WTC11 (cell line): ENCODE measurements around the gene ERG28. TPM values are rescaled to one million over a fixed set of nuclear protein-coding genes. Genes with fewer than 3 reads are reported as not detected.

Experiments used
- ATAC-seq: fragments of 200-7000 bp; cut with Tn5 transposase; 2 replicates; pipeline ENCODE4 v1.10.0; 2021; ENCODE audit warnings: mild to moderate bottlenecking, moderate library complexity
- CTCF ChIA-PET: fragments of 300-600 bp; sonication (Branson Sonifier 250); formaldehyde crosslinking; loops from one replicate; lab custom pipeline; 2021; ENCODE audit warnings: antibody characterized with exemption; lab: Charles Lee
- POLR2A ChIA-PET: fragments of 350-600 bp; sonication (Branson Sonifier 250); formaldehyde crosslinking; loops from one replicate; lab custom pipeline; 2021; ENCODE audit warnings: antibody characterized with exemption; lab: Charles Lee
- DNase-seq: peaks from one replicate; pipeline ENCODE4 v3.0.0; 2021; ENCODE audit warnings: low spot score
- H3K27ac Mint-ChIP-seq: 2 replicates; pipeline ENCODE4 v1.8.0; 2021; ENCODE audit warnings: mixed read lengths
- H3K27me3 Mint-ChIP-seq: 2 replicates; pipeline ENCODE4 v1.8.0; 2021; ENCODE audit warnings: low read depth, mild to moderate bottlenecking, moderate library complexity, mixed read lengths
- H3K36me3 Mint-ChIP-seq: 2 replicates; pipeline ENCODE4 v1.8.0; 2021; ENCODE audit warnings: mixed read lengths
- H3K4me1 Mint-ChIP-seq: 2 replicates; pipeline ENCODE4 v1.8.0; 2022; ENCODE audit warnings: mixed read lengths
- H3K4me3 Mint-ChIP-seq: 2 replicates; pipeline ENCODE4 v1.8.0; 2021; ENCODE audit warnings: mild to moderate bottlenecking, moderate library complexity, mixed read lengths
- H3K9me3 Mint-ChIP-seq: 2 replicates; pipeline ENCODE4 v1.8.0; 2021; ENCODE audit warnings: mixed read lengths
- ETV6 ChIP-seq: sonication (generic); formaldehyde crosslinking; IDR thresholded peaks from 2 replicates; pipeline ENCODE4 v1.8.1; 2022; ENCODE audit warnings: mild to moderate bottlenecking, missing genetic modification reagents
- FOXK1 ChIP-seq: sonication (generic); formaldehyde crosslinking; IDR thresholded peaks from 2 replicates; pipeline ENCODE4 v1.8.0; 2022; ENCODE audit warnings: mild to moderate bottlenecking, moderate library complexity, missing genetic modification reagents
- FOXP1 ChIP-seq: sonication (generic); formaldehyde crosslinking; IDR thresholded peaks from 2 replicates; pipeline ENCODE4 v1.8.0; 2022; ENCODE audit warnings: missing genetic modification reagents, mild to moderate bottlenecking, moderate library complexity, borderline replicate concordance
- IRF2 ChIP-seq: sonication (generic); formaldehyde crosslinking; IDR thresholded peaks from 2 replicates; pipeline ENCODE4 v1.8.0; 2022; ENCODE audit warnings: low read depth, missing genetic modification reagents, borderline replicate concordance
- JAZF1 ChIP-seq: fragments of 250-450 bp; sonication (Bioruptor Pico); IDR thresholded peaks from 2 replicates; pipeline ENCODE4 v1.9.0; 2021; ENCODE audit warnings: moderate library complexity, mild to moderate bottlenecking, inconsistent platforms
- NFYB ChIP-seq: sonication (generic); formaldehyde crosslinking; conservative IDR thresholded peaks from 2 replicates; pipeline ENCODE4 v1.8.0; 2022; ENCODE audit warnings: low read depth, missing genetic modification reagents
- PRRX2 ChIP-seq: fragments of 250-450 bp; sonication (Bioruptor Pico); IDR thresholded peaks from 2 replicates; pipeline ENCODE4 v1.8.0; 2021; ENCODE audit warnings: mild to moderate bottlenecking
- SOX15 ChIP-seq: fragments of 250-450 bp; sonication (Bioruptor Pico); IDR thresholded peaks from 2 replicates; pipeline ENCODE4 v1.9.0; 2021; ENCODE audit warnings: mild to moderate bottlenecking
- TCF7 ChIP-seq: sonication (generic); formaldehyde crosslinking; IDR thresholded peaks from 2 replicates; pipeline ENCODE4 v1.8.0; 2022; ENCODE audit warnings: mild to moderate bottlenecking, low read depth, missing genetic modification reagents, moderate library complexity
- TP53 ChIP-seq: sonication (generic); formaldehyde crosslinking; IDR thresholded peaks from 2 replicates; pipeline ENCODE4 v1.8.1; 2023; ENCODE audit warnings: mild to moderate bottlenecking, missing genetic modification reagents
- total RNA-seq: library from RNA; stranded (reverse); gene quantifications from 3 replicates; pipeline ENCODE4 v1.2.3, GENCODE V29; 2021
- TF ChIP-seq, protein P1 (sequence below): fragments of 250-450 bp; sonication (Bioruptor Pico); IDR thresholded peaks from 2 replicates; pipeline ENCODE4 v1.9.0; 2021; ENCODE audit warnings: mild to moderate bottlenecking
- TF ChIP-seq, protein P2 (sequence below): fragments of 250-450 bp; sonication (Bioruptor Pico); conservative IDR thresholded peaks from 2 replicates; pipeline ENCODE4 v1.9.0; 2021; ENCODE audit warnings: mild to moderate bottlenecking
- TF ChIP-seq, protein P3 (sequence below): sonication (generic); formaldehyde crosslinking; IDR thresholded peaks from 2 replicates; pipeline ENCODE4 v1.8.1; 2022; ENCODE audit warnings: mild to moderate bottlenecking, missing genetic modification reagents, moderate library complexity, borderline replicate concordance
- TF ChIP-seq, protein P4 (sequence below): sonication (generic); formaldehyde crosslinking; conservative IDR thresholded peaks from 2 replicates; pipeline ENCODE4 v1.8.1; 2022; ENCODE audit warnings: mild to moderate bottlenecking, missing genetic modification reagents
- TF ChIP-seq, protein P5 (sequence below): sonication (generic); formaldehyde crosslinking; IDR thresholded peaks from 2 replicates; pipeline ENCODE4 v1.8.1; 2023; ENCODE audit warnings: mild to moderate bottlenecking, missing genetic modification reagents, moderate library complexity
- TF ChIP-seq, protein P6 (sequence below): sonication (generic); formaldehyde crosslinking; IDR thresholded peaks from 2 replicates; pipeline ENCODE4 v1.8.0; 2022; ENCODE audit warnings: mild to moderate bottlenecking, missing genetic modification reagents
- TF ChIP-seq, protein P7 (sequence below): sonication (generic); formaldehyde crosslinking; IDR thresholded peaks from 2 replicates; pipeline ENCODE4 v1.8.1; 2022; ENCODE audit warnings: missing genetic modification reagents, borderline replicate concordance

ERG28 gene
- total RNA-seq, 1 experiment from 2014 or later: 27.9 TPM

DNA sequence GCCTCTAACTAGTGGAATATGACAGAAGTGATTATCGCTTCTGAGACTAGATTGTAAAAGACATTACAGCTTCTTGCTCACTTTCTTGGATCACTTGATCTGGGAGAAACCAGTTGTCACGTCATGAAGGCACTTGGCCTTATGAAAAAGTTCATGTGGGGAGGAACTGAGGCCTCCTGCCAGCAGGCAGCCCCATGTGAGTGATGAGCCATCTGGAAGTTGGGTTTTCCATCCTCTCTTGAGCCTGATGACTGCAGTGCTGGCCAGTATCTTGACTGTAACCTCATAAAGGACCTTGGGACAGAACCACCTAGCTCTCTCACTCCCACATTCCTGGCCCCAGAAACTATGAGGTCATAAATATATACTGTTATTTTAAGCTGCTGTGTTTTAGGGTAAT lies 28.3 kb upstream of the ERG28 start:
- DNase-seq (no peak), ATAC-seq (no peak)
- no peak overlapping the region for H3K27ac Mint-ChIP-seq
- TF ChIP-seq, protein P1, sequence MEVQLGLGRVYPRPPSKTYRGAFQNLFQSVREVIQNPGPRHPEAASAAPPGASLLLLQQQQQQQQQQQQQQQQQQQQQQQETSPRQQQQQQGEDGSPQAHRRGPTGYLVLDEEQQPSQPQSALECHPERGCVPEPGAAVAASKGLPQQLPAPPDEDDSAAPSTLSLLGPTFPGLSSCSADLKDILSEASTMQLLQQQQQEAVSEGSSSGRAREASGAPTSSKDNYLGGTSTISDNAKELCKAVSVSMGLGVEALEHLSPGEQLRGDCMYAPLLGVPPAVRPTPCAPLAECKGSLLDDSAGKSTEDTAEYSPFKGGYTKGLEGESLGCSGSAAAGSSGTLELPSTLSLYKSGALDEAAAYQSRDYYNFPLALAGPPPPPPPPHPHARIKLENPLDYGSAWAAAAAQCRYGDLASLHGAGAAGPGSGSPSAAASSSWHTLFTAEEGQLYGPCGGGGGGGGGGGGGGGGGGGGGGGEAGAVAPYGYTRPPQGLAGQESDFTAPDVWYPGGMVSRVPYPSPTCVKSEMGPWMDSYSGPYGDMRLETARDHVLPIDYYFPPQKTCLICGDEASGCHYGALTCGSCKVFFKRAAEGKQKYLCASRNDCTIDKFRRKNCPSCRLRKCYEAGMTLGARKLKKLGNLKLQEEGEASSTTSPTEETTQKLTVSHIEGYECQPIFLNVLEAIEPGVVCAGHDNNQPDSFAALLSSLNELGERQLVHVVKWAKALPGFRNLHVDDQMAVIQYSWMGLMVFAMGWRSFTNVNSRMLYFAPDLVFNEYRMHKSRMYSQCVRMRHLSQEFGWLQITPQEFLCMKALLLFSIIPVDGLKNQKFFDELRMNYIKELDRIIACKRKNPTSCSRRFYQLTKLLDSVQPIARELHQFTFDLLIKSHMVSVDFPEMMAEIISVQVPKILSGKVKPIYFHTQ (CRISPR knock-in tag): no peak
- TF ChIP-seq SOX15 (CRISPR knock-in tag): no peak
- TF ChIP-seq, protein P2, sequence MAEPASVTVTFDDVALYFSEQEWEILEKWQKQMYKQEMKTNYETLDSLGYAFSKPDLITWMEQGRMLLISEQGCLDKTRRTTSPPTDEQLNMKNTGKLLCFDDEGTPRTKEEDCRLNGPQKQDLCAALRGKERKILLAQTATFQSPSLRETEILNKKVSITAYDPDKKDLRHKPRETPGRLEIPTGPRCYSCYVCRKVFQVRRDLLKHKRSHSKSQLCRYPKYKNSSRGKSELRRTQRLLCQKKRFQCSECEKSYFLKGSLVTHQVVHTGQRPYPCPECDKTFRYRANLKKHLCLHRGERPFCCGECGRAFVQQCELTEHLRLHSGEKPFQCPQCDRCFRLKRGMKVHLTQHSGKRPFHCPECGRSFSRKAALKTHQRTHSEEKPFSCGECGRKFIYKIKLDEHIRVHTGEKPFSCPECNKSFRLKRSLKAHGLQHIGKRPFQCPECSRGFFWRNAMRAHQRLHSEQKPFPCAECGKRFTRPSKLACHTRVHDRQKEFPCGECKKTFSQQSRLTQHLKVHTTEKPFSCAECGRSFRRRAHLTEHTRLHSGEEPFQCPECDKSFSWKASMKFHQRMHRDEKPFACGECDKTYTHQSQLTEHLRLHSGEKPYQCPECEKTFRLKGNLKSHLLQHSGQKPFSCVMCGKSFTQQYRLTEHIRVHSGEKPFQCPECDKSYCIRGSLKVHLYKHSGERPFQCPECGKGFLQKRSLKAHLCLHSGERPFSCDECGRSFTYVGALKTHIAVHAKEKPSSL (CRISPR knock-in tag): no peak
- TF ChIP-seq, protein P3, sequence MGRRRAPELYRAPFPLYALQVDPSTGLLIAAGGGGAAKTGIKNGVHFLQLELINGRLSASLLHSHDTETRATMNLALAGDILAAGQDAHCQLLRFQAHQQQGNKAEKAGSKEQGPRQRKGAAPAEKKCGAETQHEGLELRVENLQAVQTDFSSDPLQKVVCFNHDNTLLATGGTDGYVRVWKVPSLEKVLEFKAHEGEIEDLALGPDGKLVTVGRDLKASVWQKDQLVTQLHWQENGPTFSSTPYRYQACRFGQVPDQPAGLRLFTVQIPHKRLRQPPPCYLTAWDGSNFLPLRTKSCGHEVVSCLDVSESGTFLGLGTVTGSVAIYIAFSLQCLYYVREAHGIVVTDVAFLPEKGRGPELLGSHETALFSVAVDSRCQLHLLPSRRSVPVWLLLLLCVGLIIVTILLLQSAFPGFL: no peak
- TF ChIP-seq, protein P4, sequence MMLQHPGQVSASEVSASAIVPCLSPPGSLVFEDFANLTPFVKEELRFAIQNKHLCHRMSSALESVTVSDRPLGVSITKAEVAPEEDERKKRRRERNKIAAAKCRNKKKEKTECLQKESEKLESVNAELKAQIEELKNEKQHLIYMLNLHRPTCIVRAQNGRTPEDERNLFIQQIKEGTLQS (CRISPR knock-in tag): no peak
- no peak for TF ChIP-seq TCF7 (CRISPR knock-in tag)
- no peak for TF ChIP-seq NFYB (CRISPR knock-in tag)
- no peak for TF ChIP-seq JAZF1 (CRISPR knock-in tag)
- no peak for TF ChIP-seq PRRX2
- TF ChIP-seq, protein P5, sequence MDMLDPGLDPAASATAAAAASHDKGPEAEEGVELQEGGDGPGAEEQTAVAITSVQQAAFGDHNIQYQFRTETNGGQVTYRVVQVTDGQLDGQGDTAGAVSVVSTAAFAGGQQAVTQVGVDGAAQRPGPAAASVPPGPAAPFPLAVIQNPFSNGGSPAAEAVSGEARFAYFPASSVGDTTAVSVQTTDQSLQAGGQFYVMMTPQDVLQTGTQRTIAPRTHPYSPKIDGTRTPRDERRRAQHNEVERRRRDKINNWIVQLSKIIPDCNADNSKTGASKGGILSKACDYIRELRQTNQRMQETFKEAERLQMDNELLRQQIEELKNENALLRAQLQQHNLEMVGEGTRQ: no peak
- H3K36me3 Mint-ChIP-seq: peaks cover 43% of the 10 kb centered on the region
- H3K4me3 Mint-ChIP-seq: no peak overlapping the region
- H3K9me3 Mint-ChIP-seq: peaks cover 8% of the 10 kb centered on the region
- H3K4me1 Mint-ChIP-seq: no peaks in the 10 kb centered on the region
- ChIA-PET POLR2A (no interaction called here), CTCF (interaction anchor here (1.1 kb wide), 1 partner anchor 170 kb away, joined by 3 read pairs; no protein-coding TSS in a partner anchor)
- H3K27me3 Mint-ChIP-seq: no peaks in the 10 kb centered on the region

DNA sequence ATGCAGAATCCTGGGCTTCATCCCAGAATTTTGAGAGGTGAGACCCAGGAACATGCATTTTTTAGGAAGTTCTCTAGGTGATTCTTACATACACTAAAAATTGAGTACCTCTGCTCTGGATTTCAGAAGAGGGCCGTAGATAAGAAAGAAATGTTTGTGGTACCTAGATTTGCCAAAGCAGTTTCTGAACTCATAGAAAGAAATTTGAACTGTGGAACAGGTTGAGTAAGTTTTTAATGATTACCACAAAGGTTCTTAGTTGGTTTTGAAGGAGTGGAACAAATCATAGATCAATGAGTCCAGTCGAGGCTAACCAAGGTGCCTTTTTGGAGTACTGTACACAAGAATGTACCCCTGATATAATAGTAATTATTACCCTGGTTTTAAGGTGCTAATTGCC lies 25.2 kb upstream of the ERG28 start:
- no peaks in the 10 kb centered on the region for H3K4me1 Mint-ChIP-seq
- no peak for ATAC-seq
- H3K36me3 Mint-ChIP-seq: peaks cover 38% of the 10 kb centered on the region
- H3K4me3 Mint-ChIP-seq: no peak overlapping the region
- CTCF ChIA-PET: interaction anchor here (1.5 kb wide), 1 partner anchor 23 kb away, joined by 5 read pairs; no protein-coding TSS in a partner anchor
- POLR2A ChIA-PET: no interaction called here
- TF ChIP-seq, protein P6, sequence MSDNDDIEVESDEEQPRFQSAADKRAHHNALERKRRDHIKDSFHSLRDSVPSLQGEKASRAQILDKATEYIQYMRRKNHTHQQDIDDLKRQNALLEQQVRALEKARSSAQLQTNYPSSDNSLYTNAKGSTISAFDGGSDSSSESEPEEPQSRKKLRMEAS (CRISPR knock-in tag): no peak
- TF ChIP-seq IRF2 (CRISPR knock-in tag) (no peak), FOXK1 (CRISPR knock-in tag) (no peak), PRRX2 (no peak), TP53 (CRISPR knock-in tag) (no peak), ETV6 (CRISPR knock-in tag) (no peak), FOXP1 (no peak), TCF7 (CRISPR knock-in tag) (no peak)
- TF ChIP-seq, protein P7, sequence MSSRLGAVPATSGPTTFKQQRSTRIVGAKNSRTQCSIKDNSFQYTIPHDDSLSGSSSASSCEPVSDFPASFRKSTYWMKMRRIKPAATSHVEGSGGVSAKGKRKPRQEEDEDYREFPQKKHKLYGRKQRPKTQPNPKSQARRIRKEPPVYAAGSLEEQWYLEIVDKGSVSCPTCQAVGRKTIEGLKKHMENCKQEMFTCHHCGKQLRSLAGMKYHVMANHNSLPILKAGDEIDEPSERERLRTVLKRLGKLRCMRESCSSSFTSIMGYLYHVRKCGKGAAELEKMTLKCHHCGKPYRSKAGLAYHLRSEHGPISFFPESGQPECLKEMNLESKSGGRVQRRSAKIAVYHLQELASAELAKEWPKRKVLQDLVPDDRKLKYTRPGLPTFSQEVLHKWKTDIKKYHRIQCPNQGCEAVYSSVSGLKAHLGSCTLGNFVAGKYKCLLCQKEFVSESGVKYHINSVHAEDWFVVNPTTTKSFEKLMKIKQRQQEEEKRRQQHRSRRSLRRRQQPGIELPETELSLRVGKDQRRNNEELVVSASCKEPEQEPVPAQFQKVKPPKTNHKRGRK (CRISPR knock-in tag): no peak
- H3K9me3 Mint-ChIP-seq: no peaks in the 10 kb centered on the region
- no peak overlapping the region for H3K27ac Mint-ChIP-seq
- H3K27me3 Mint-ChIP-seq: no peaks in the 10 kb centered on the region
- no peak for DNase-seq
